SK-N-SH (cell line): ENCODE data around the gene AMELX. TPM values are rescaled to one million over a fixed set of nuclear protein-coding genes. Genes with fewer than 3 reads are reported as not detected.

Source experiments
- CTCF ChIA-PET: fragments of 300-600, 350-600 bp; formaldehyde crosslinking; extraction: SDS; loops from one replicate; lab custom pipeline; 2021; lab: Yijun Ruan, JAX
- POLR2A ChIA-PET: fragments of 350-600 bp; sonication (Branson Sonifier 250); formaldehyde crosslinking; extraction: SDS; loops from one replicate; lab custom pipeline; 2020; ENCODE audit warnings: antibody characterized with exemption, inconsistent platforms; lab: Yijun Ruan, JAX
- DNase-seq: peaks from one replicate; pipeline ENCODE4 v3.0.0; 2012
- H2AFZ ChIP-seq: fragments of 200-600 bp; sonication (generic); 2 replicates; pipeline ENCODE4 v1.8.1; 2016; ENCODE audit warnings: antibody characterized with exemption, mild to moderate bottlenecking, low read depth
- H3F3A ChIP-seq: fragments of 200-600 bp; sonication (generic); replicated peaks from 2 replicates; pipeline ENCODE3; 2016; ENCODE audit warnings: antibody characterized with exemption, mild to moderate bottlenecking; ENCODE audit not compliant: insufficient read depth
- H3K27ac ChIP-seq, 2 experiments: fragments of 200-500 bp in 1 of 2; fragments of 200-600 bp in 1 of 2; sonication (Bioruptor generic) in 1 of 2; sonication (generic), shearing (Covaris generic) in 1 of 2; 2 replicates each; pipeline versions ENCODE4 v1.5.1 to v1.6.1; 2014 to 2016; ENCODE audit warnings: low read depth in 2 of 2, inconsistent platforms in 1 of 2, low read length in 1 of 2, mild to moderate bottlenecking in 1 of 2, mixed read lengths in 1 of 2
- H3K27me3 ChIP-seq: fragments of 200-600 bp; sonication (generic), shearing (Covaris generic); 2 replicates; pipeline ENCODE4 v1.6.1; 2016; ENCODE audit warnings: mixed run types; ENCODE audit not compliant: insufficient read depth
- H3K36me3 ChIP-seq, 2 experiments: fragments of 200-500 bp in 1 of 2; fragments of 200-600 bp in 1 of 2; sonication (Bioruptor generic) in 1 of 2; sonication (generic) in 1 of 2; replicated peaks in 1 of 2; 2 replicates each; pipeline versions ENCODE3 to v1.5.1; 2014 to 2016; ENCODE audit warnings: low read length in 1 of 2, mild to moderate bottlenecking in 1 of 2; ENCODE audit not compliant: insufficient read depth in 2 of 2, control insufficient read depth in 1 of 2
- H3K4me1 ChIP-seq, 2 experiments: fragments of 200-500 bp in 1 of 2; fragments of 200-600 bp in 1 of 2; sonication (Bioruptor generic) in 1 of 2; sonication (generic), shearing (Covaris generic) in 1 of 2; 2 replicates each; pipeline versions ENCODE4 v1.5.1 to v1.6.1; 2014 to 2016; ENCODE audit warnings: low read depth in 1 of 2, low read length in 1 of 2, mixed run types in 1 of 2; ENCODE audit not compliant: insufficient read depth in 2 of 2, control insufficient read depth in 1 of 2
- H3K4me2 ChIP-seq: fragments of 200-600 bp; sonication (generic), shearing (Covaris generic); 2 replicates; pipeline ENCODE4 v1.6.1; 2017; ENCODE audit warnings: mixed run types
- H3K4me3 ChIP-seq, 2 experiments: fragments of 200-500 bp in 1 of 2; fragments of 200-600 bp in 1 of 2; sonication (Bioruptor generic) in 1 of 2; sonication (generic), shearing (Covaris generic) in 1 of 2; 2 replicates each; pipeline versions ENCODE4 v1.5.1 to v1.8.1; 2014 to 2016; ENCODE audit warnings: low read depth in 2 of 2, inconsistent platforms in 1 of 2, low read length in 1 of 2, mild to moderate bottlenecking in 1 of 2, mixed read lengths in 1 of 2, moderate library complexity in 1 of 2
- H3K79me2 ChIP-seq: fragments of 200-600 bp; sonication (generic); 2 replicates; pipeline ENCODE4 v1.8.1; 2017; ENCODE audit warnings: mild to moderate bottlenecking; ENCODE audit not compliant: insufficient read depth
- H3K9ac ChIP-seq: fragments of 200-600 bp; sonication (generic); 2 replicates; pipeline ENCODE4 v1.6.1; 2017; ENCODE audit warnings: mixed run types
- H3K9me2 ChIP-seq: fragments of 200-600 bp; sonication (generic); 2 replicates; pipeline ENCODE4 v1.6.1; 2017; ENCODE audit warnings: mixed run types
- H3K9me3 ChIP-seq: fragments of 200-600 bp; sonication (generic); 2 replicates; pipeline ENCODE4 v1.6.1; 2017; ENCODE audit warnings: mixed run types, mild to moderate bottlenecking, moderate library complexity
- H4K20me1 ChIP-seq: fragments of 200-600 bp; sonication (generic); 2 replicates; pipeline ENCODE4 v1.6.1; 2017; ENCODE audit warnings: mild to moderate bottlenecking, mixed run types; ENCODE audit not compliant: insufficient read depth
- CTCF ChIP-seq: fragments of 200-600 bp; sonication (generic); IDR thresholded peaks from 2 replicates; pipeline ENCODE4 v1.6.1; 2017; ENCODE audit warnings: antibody characterized with exemption, mild to moderate bottlenecking, moderate library complexity
- ELF1 ChIP-seq: IDR thresholded peaks from 2 replicates; pipeline ENCODE4 v1.4.0; 2012
- EP300 ChIP-seq, 2 experiments: IDR thresholded peaks; 2 replicates each; pipeline versions ENCODE4 v1.4.0 to v1.6.1; 2012; ENCODE audit warnings: borderline replicate concordance in 1 of 2, low read depth in 1 of 2, low read length in 1 of 2
- GATA2 ChIP-seq: sonication (generic); formaldehyde crosslinking; IDR thresholded peaks from 2 replicates; pipeline ENCODE4 v1.5.0; 2020; ENCODE audit warnings: mild to moderate bottlenecking, missing genetic modification reagents
- IRF3 ChIP-seq: fragments of 150-350 bp; IDR thresholded peaks from 2 replicates; pipeline ENCODE4 v1.6.1; 2016; ENCODE audit warnings: mild to moderate bottlenecking, low read depth, low read length
- MAX ChIP-seq: IDR thresholded peaks from 2 replicates; pipeline ENCODE4 v1.4.0; 2012; ENCODE audit warnings: low read depth
- MXI1 ChIP-seq: IDR thresholded peaks from 2 replicates; pipeline ENCODE4 v1.6.1; 2012; ENCODE audit warnings: mild to moderate bottlenecking, low read depth, low read length, improper control_type of control experiment
- NFIC ChIP-seq: IDR thresholded peaks from 2 replicates; pipeline ENCODE4 v1.4.0; 2012; ENCODE audit warnings: borderline replicate concordance
- NRF1 ChIP-seq: IDR thresholded peaks from 2 replicates; pipeline ENCODE4 v1.6.1; 2012; ENCODE audit warnings: low read depth, mild to moderate bottlenecking, low read length
- RAD21 ChIP-seq: IDR thresholded peaks from 2 replicates; pipeline ENCODE4 v1.6.1; 2012; ENCODE audit warnings: mild to moderate bottlenecking, low read length
- RCOR1 ChIP-seq: fragments of 150-350 bp; IDR thresholded peaks from 2 replicates; pipeline ENCODE4 v1.6.1; 2017; ENCODE audit warnings: antibody characterized with exemption, low read length
- REST ChIP-seq: IDR thresholded peaks from 2 replicates; pipeline ENCODE4 v1.6.1; 2012; ENCODE audit warnings: mild to moderate bottlenecking, low read depth, low read length, moderate library complexity
- RFX5 ChIP-seq: IDR thresholded peaks from 2 replicates; pipeline ENCODE4 v1.6.1; 2012; ENCODE audit warnings: mild to moderate bottlenecking, improper control_type of control experiment, low read length
- RXRA ChIP-seq: IDR thresholded peaks from 2 replicates; pipeline ENCODE4 v1.4.0; 2012; ENCODE audit warnings: low read depth, mild to moderate bottlenecking, borderline replicate concordance
- SIN3A ChIP-seq: IDR thresholded peaks from 2 replicates; pipeline ENCODE4 v1.6.1; 2012; ENCODE audit warnings: low read depth, mild to moderate bottlenecking, low read length, moderate library complexity, borderline replicate concordance
- SMC3 ChIP-seq: IDR thresholded peaks from 2 replicates; pipeline ENCODE4 v1.6.1; 2012; ENCODE audit warnings: low read depth, low read length, improper control_type of control experiment
- USF1 ChIP-seq: IDR thresholded peaks from 2 replicates; pipeline ENCODE4 v1.4.0; 2012; ENCODE audit warnings: low read depth, borderline replicate concordance
- USF2 ChIP-seq: fragments of 150-350 bp; IDR thresholded peaks from 2 replicates; pipeline ENCODE4 v1.6.1; 2017; ENCODE audit warnings: antibody characterized with exemption, low read length, low read depth, borderline replicate concordance
- YY1 ChIP-seq: IDR thresholded peaks from 2 replicates; pipeline ENCODE4 v1.4.0; 2012; ENCODE audit warnings: low read depth, mild to moderate bottlenecking
- ZBTB33 ChIP-seq: IDR thresholded peaks from 2 replicates; pipeline ENCODE4 v1.4.0; 2012; ENCODE audit warnings: low read depth, borderline replicate concordance
- WGBS: methylation state at CpG from one replicate; pipeline ENCODE4 v1.1.6; 2017; ENCODE audit warnings: low lambda C conversion rate; 5-methylcytosine and 5-hydroxymethylcytosine counted together
- polyA plus RNA-seq, 3 experiments: library from polyadenylated mRNA; depleted of rRNA; stranded (reverse); fragments of >200 nt; gene quantifications; 2 replicates each; pipeline ENCODE4 v1.2.3, GENCODE V29; 2012

Gene AMELX
- polyA plus RNA-seq, 1 of the 3 experiments (the other 2 are of a cell fraction): not detected

GRCh38 chrX:11282043-11282442 is 11.2 kb upstream of the AMELX start:
- no peaks in the 10 kb centered on the region for H3K4me1 ChIP-seq
- 14% methylated on average over 2 of the region's 2 CpGs for WGBS
- no peak for TF ChIP-seq IRF3
- no peak for TF ChIP-seq RFX5
- TF ChIP-seq REST: no peak
- TF ChIP-seq NRF1: no peak
- no peak for TF ChIP-seq ZBTB33
- no peak for TF ChIP-seq NFIC
- TF ChIP-seq GATA2 (CRISPR knock-in tag): no peak
- no peak for TF ChIP-seq MAX
- TF ChIP-seq USF1: no peak
- TF ChIP-seq USF2: no peak
- TF ChIP-seq MXI1: no peak
- TF ChIP-seq SMC3: no peak
- no peak for TF ChIP-seq RCOR1
- no peak for TF ChIP-seq ELF1
- no peak for TF ChIP-seq SIN3A
- TF ChIP-seq YY1: no peak
- TF ChIP-seq CTCF: no peak
- no peak for TF ChIP-seq RAD21
- no peak for TF ChIP-seq EP300 (IDR thresholded peaks at IDR 0.05; ENCODE audit: borderline replicate concordance in 1 of 2, low read depth in 1 of 2, low read length in 1 of 2)
- TF ChIP-seq RXRA: no peak
- no peaks in the 10 kb centered on the region for H3F3A ChIP-seq
- no peak for DNase-seq
- H3K9ac ChIP-seq: no peak overlapping the region
- ChIA-PET CTCF (no interaction called here), POLR2A (no interaction called here)
- H3K9me2 ChIP-seq: no peaks in the 10 kb centered on the region
- H3K27me3 ChIP-seq: no peaks in the 10 kb centered on the region
- no peaks in the 10 kb centered on the region for H3K36me3 ChIP-seq
- no peak overlapping the region for H3K4me2 ChIP-seq
- no peak overlapping the region for H2AFZ ChIP-seq
- H4K20me1 ChIP-seq: no peaks in the 10 kb centered on the region
- H3K4me3 ChIP-seq: no peak overlapping the region
- no peaks in the 10 kb centered on the region for H3K9me3 ChIP-seq
- no peaks in the 10 kb centered on the region for H3K79me2 ChIP-seq
- no peak overlapping the region for H3K27ac ChIP-seq
